TTC549 (cell line): ENCODE data around the gene MYBPHL.

Experiments used
- FAIRE-seq: peaks from 2 replicates; lab custom pipeline; 2012; peaks lifted over from hg19 to GRCh38; lab: Jason Lieb, UNC

The MYBPHL gene

GRCh38 chr1:109263234-109263596 is 43.6 kb downstream of the MYBPHL start:
- no peak for FAIRE-seq

DNA sequence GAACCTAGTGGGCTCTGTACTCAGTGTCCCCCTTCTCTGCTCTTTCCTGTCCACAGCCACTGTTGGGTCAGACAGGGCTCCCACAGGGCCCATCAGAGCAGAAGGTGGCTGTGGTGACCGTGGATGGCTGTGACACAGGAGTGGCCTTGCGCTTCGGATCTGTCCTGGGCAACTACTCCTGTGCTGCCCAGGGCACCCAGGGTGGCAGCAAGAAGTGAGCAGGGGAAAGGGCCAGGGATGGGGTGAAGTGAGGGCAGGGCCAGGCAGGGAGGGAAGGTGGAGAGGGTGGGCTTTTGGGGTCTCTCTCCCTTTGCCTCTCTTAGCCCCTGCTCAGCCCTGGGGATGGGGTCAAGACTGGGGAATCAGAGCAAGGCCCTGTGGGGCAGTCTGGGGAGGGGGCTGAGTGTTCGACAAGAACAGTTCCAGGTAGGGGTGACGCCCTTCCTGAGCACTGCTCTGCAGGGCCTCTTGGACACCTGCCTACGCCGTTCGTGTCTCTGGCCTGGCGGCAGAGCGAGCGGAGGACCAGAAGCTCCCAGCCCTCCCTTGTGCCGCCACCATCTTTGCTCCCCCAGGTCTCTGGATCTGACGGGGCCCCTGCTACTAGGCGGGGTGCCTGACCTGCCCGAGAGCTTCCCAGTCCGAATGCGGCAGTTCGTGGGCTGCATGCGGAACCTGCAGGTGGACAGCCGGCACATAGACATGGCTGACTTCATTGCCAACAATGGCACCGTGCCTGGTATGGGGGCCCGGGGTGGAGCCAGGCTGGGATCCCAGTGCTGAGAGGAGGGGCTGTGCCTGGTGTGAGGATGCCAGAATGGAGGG is 44.4 kb downstream of the MYBPHL start:
- FAIRE-seq, result no peak

DNA sequence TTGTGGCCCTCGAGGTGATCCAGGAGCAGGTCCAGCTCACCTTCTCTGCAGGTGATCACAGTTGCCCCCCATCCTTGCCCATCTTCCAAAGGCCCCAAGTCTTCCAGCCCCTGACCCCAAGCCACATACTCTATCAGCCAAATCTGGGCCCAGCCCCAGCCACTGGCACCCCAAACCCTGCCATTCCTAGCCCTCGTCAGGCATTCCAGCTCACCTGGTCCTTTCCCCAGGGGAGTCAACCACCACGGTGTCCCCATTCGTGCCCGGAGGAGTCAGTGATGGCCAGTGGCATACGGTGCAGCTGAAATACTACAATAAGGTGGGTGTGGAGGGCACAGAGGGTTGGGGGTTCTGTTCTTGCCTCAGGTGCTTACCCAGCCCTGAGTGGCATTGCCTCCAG is 45.2 kb downstream of the MYBPHL start:
- FAIRE-seq, result no peak

- no peak for FAIRE-seq
These were observed 45.8 kb downstream of the MYBPHL start for GRCh38 chr1:109261006-109261405.

GRCh38 chr1:109259674-109260557 is 46.9 kb downstream of the MYBPHL start:
- FAIRE-seq, result no peak

DNA sequence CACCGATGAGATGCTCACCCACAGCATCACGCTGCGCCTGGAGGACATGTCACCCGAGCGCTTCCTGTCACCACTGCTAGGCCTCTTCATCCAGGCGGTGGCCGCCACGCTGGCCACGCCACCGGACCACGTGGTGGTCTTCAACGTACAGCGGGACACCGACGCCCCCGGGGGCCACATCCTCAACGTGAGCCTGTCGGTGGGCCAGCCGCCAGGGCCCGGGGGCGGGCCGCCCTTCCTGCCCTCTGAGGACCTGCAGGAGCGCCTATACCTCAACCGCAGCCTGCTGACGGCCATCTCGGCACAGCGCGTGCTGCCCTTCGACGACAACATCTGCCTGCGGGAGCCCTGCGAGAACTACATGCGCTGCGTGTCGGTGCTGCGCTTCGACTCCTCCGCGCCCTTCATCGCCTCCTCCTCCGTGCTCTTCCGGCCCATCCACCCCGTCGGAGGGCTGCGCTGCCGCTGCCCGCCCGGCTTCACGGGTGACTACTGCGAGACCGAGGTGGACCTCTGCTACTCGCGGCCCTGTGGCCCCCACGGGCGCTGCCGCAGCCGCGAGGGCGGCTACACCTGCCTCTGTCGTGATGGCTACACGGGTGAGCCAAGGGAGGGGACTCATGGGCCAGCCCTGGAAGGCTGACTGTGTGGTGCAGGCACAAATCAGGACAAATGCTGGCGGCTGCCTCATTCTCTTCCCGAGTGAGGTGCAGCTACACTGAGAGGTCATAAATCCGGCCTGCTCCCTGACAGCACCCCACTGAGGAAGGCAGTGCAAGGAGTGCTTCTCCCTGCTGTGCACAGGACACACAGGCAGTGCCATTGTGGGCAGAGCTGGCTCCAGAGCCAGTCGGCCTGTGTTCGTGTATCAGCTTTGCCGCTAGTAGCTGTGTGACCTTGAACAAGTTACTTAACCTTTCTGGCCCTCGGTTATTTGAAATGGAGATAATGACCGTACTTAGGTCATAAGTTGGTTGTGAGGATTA is 48.0 kb downstream of the MYBPHL start:
- FAIRE-seq, result no peak

DNA sequence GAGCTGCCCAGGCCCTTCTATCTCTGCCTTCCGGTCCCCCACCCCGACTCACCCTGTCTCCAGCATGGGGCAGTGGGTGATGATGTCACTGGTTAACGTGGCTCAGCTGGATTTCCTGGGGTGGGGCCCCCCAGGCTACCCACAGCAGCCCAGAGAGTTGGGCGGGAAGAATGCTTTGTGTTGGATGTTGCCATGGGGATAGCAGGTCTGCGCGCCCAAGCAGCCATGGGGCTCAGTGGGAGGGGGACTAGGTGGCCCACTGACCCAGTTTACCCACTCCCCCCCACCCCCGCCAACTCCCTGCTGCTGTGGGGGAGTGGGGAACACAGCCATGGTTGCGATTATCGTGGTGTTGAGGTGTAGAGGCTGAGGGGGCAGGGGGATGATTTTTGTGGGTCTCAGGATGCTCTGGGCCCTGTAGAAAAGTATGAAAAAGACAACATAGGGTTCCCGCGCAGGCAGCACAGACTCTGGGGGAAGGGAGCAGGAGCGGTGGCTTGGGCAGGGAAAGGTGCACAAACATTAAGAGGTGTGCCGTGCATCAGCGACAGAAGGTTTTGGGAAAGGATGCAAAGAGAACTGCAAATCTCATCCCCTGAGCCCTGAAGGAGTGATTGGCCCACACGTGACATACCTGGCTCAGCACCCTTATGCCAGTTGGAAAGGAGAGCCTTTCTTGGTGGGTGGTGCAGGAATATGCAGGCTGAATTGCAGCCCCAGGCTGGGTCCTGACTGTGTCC is 49.0 kb downstream of the MYBPHL start:
- no peak for FAIRE-seq

GRCh38 chr1:109256971-109257681 is 49.7 kb downstream of the MYBPHL start:
- FAIRE-seq, result no peak

GRCh38 chr1:109256085-109256484 is 50.7 kb downstream of the MYBPHL start:
- no peak for FAIRE-seq

DNA sequence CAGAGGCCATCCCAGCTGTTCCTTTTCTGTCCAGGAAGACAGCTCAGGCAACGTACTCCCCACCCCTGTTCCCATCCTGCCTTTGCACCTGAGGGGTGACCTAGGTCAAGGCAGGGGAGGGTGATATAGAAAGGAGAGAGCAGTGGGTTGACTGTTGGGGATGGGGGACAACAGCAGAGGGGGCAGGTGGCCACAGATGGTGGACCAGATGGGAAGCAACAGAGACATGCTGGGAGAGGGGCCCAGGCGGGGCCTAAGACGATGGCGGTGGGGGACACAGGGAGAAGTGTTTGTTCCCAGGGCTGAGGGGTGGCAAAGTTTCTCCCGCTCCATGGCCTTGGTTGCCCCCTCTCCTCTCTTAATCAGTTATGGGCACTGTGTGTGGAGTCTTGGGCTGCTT is 51.1 kb downstream of the MYBPHL start:
- FAIRE-seq, result no peak

GRCh38 chr1:109255097-109255651 is 51.6 kb downstream of the MYBPHL start:
- FAIRE-seq, result no peak

DNA sequence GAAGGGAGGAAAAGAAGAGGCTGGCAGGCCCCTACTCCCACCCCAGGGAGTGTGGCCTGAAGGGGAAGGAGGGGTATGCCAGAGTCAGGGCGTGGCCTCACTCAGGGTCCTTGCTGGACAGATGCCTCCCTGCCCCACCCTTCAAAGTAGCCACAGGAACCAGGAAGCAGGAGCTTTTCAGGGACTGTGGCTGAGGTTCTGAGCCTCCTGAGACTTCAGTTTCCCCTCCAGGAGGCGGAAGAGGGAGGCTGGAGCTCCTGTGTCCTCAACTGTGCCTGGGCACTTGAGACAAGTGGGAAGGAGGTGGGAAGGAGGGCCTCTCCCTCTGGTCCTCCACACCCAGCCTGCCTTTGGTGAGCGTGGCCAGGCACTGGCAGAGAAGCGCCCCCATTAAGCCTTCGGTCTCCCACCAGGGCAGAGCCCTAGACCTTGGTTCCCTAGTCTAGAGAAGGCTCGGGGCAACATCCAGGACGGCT is 52.2 kb downstream of the MYBPHL start:
- no peak for FAIRE-seq

DNA sequence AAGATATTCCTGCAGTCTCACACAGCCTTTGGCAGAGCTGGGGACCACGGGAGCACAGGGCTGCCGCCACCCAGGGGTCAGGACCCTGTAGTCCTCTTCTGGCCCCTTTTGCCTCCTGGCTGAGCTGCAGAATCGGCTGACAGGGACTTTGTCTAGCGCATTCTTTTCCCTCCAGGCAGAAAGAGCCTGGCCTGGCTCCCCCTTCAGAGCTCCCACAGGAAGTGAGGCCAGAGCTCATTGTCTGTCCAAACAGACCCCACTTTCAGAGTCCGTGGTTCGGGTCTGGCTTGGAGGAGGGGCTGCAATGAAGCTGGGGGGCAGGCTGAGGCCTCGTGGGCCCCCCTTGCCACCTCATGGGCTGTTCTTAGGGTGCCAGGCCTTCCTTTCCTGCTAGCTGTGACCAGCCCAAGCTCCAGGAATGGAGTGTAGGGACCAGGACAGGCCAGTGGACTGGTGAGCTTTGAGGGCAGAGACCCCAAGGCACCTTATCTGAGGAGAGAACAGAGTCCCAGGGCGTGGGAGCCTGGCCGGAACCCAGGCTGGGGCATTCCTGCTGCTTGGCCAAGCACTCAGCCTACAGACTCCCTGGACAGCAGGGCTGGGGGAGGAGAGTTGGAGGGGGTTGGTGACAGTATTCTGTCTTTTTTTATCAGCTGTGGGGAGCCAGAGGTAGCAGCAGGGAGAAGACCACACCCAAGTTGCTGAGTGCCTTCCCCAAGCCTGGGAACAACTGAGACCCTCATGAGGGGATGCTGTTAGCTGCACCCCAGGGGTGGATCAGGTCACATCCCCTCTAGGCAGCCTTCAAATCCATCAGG is 52.8 kb downstream of the MYBPHL start:
- FAIRE-seq, result no peak

GRCh38 chr1:109252893-109253802 is 53.7 kb downstream of the MYBPHL start:
- no peak for FAIRE-seq

- FAIRE-seq, result no peak
These were observed 54.5 kb downstream of the MYBPHL start for GRCh38 chr1:109252167-109252892.

DNA sequence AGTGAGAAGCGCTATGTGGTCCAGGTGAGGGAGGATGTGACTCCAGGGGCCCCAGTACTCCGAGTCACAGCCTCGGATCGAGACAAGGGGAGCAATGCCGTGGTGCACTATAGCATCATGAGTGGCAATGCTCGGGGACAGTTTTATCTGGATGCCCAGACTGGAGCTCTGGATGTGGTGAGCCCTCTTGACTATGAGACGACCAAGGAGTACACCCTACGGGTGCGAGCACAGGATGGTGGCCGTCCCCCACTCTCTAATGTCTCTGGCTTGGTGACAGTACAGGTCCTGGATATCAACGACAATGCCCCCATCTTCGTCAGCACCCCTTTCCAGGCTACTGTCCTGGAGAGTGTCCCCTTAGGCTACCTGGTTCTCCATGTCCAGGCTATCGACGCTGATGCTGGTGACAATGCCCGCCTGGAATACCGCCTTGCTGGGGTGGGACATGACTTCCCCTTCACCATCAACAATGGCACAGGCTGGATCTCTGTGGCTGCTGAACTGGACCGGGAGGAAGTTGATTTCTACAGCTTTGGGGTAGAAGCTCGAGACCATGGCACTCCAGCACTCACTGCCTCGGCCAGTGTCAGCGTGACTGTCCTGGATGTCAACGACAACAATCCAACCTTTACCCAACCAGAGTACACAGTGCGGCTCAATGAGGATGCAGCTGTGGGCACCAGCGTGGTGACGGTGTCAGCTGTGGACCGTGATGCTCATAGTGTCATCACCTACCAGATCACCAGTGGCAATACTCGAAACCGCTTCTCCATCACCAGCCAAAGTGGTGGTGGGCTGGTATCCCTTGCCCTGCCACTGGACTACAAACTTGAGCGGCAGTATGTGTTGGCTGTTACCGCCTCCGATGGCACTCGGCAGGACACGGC is 55.3 kb downstream of the MYBPHL start:
- no peak for FAIRE-seq
